HCT116 (cell line): ENCODE data around the gene SCFD2. TPM values are rescaled to one million over a fixed set of nuclear protein-coding genes. Genes with fewer than 3 reads are reported as not detected.

Source experiments
- ATAC-seq: fragments of 200-7000 bp; cut with Tn5 transposase; 2 replicates; pipeline ENCODE4 v1.9.1; 2020; ENCODE audit warnings: mild to moderate bottlenecking, moderate library complexity
- BruUV-seq: library from RNA; stranded (reverse); fragments of 400-500 nt; replicated peaks from 2 replicates; lab custom pipeline; 2021; lab: Mats Ljungman, UMichigan
- CTCF ChIA-PET: fragments of 300-600 bp; sonication (Branson Sonifier 250); formaldehyde crosslinking; loops from one replicate; lab custom pipeline; 2021; ENCODE audit warnings: antibody characterized with exemption; lab: Charles Lee
- POLR2A ChIA-PET: fragments of 300-600, 350-600 bp; sonication (Branson Sonifier 250); formaldehyde crosslinking; loops from one replicate; lab custom pipeline; 2021; ENCODE audit warnings: antibody characterized with exemption; lab: Charles Lee
- RAD21 ChIA-PET, 2 experiments: fragments of 300-600 bp; sonication (Branson Sonifier 250); formaldehyde crosslinking; loops; one replicate each; lab custom pipeline; 2023; ENCODE audit warnings: low total read pairs in 2 of 2; ENCODE audit not compliant: uncharacterized antibody in 2 of 2, unreplicated experiment in 2 of 2, low non-redundant PET in 1 of 2; lab: Charles Lee
- DNase-seq: peaks from one replicate; pipeline ENCODE4 v3.0.0-alpha.2; 2010; ENCODE audit warnings: low read depth, low spot score
- H2AFZ ChIP-seq: fragments of 200-600 bp; shearing (Covaris generic), sonication (generic); 2 replicates; pipeline ENCODE4 v1.6.1; 2017; ENCODE audit warnings: low read depth, mixed run types, mixed read lengths, antibody characterized with exemption, low read length; ENCODE audit not compliant: poor library complexity, severe bottlenecking
- H3K27ac ChIP-seq: 2 replicates; pipeline ENCODE4 v1.5.1; 2012; ENCODE audit warnings: low read depth, low read length
- H3K27me3 ChIP-seq: fragments of 200-600 bp; sonication (generic); 2 replicates; pipeline ENCODE4 v1.6.1; 2016; ENCODE audit warnings: mixed run types, low read length, mixed read lengths; ENCODE audit not compliant: insufficient read depth
- H3K36me3 ChIP-seq, 2 experiments: fragments of 200-500 bp in 1 of 2; fragments of 200-600 bp in 1 of 2; sonication (Bioruptor generic) in 1 of 2; sonication (generic) in 1 of 2; 2 replicates each; pipeline versions ENCODE4 v1.5.1 to v1.6.1; 2014 to 2016; ENCODE audit warnings: low read length in 2 of 2, inconsistent platforms in 1 of 2, mixed read lengths in 1 of 2, mixed run types in 1 of 2; ENCODE audit not compliant: insufficient read depth in 2 of 2, control insufficient read depth in 1 of 2
- H3K4me1 ChIP-seq, 2 experiments: fragments of 200-600 bp in 1 of 2; sonication (generic) in 1 of 2; 2 replicates each; pipeline versions ENCODE4 v1.5.1 to v1.6.1; 2012 to 2017; ENCODE audit warnings: low read length in 2 of 2, inconsistent platforms in 1 of 2, mild to moderate bottlenecking in 1 of 2, mixed read lengths in 1 of 2, mixed run types in 1 of 2, moderate library complexity in 1 of 2; ENCODE audit not compliant: insufficient read depth in 2 of 2, control insufficient read depth in 1 of 2
- H3K4me2 ChIP-seq: fragments of 200-600 bp; sonication (generic); 2 replicates; pipeline ENCODE4 v1.6.1; 2017; ENCODE audit warnings: mixed run types, low read length, mixed read lengths
- H3K4me3 ChIP-seq, 2 experiments: fragments of 200-600 bp in 1 of 2; sonication (generic) in 1 of 2; replicated peaks in 1 of 2; 2 replicates each; pipeline ENCODE4 v1.5.1; 2011 to 2016; ENCODE audit warnings: low read length in 2 of 2, control low read depth in 1 of 2, low read depth in 1 of 2, mild to moderate bottlenecking in 1 of 2, mixed read lengths in 1 of 2, mixed run types in 1 of 2
- H3K79me2 ChIP-seq: fragments of 200-600 bp; sonication (generic); 2 replicates; pipeline ENCODE4 v1.6.1; 2017; ENCODE audit warnings: mild to moderate bottlenecking, mixed run types, low read length, moderate library complexity, mixed read lengths; ENCODE audit not compliant: insufficient read depth
- H3K9ac ChIP-seq: fragments of 200-600 bp; sonication (generic); 2 replicates; pipeline ENCODE4 v1.6.1; 2016; ENCODE audit warnings: low read length, mixed read lengths
- H3K9me2 ChIP-seq: fragments of 200-600 bp; sonication (generic), shearing (Covaris generic); 2 replicates; pipeline ENCODE4 v1.6.1; 2017; ENCODE audit warnings: mixed run types, mild to moderate bottlenecking, moderate library complexity; ENCODE audit not compliant: insufficient read depth
- H3K9me3 ChIP-seq, 2 experiments: fragments of 200-500 bp in 1 of 2; fragments of 200-600 bp in 1 of 2; sonication (Bioruptor generic) in 1 of 2; sonication (generic) in 1 of 2; 2 replicates each; pipeline ENCODE4 v1.6.1; 2014 to 2017; ENCODE audit warnings: low read length in 2 of 2, mixed read lengths in 2 of 2, inconsistent platforms in 1 of 2, low read depth in 1 of 2, mild to moderate bottlenecking in 1 of 2, mixed run types in 1 of 2, moderate library complexity in 1 of 2; ENCODE audit not compliant: control insufficient read depth in 1 of 2, insufficient read depth in 1 of 2
- H4K20me1 ChIP-seq: fragments of 200-600 bp; sonication (generic), shearing (Covaris generic); 2 replicates; pipeline ENCODE4 v1.6.1; 2017; ENCODE audit warnings: mixed run types, mild to moderate bottlenecking, moderate library complexity; ENCODE audit not compliant: insufficient read depth
- CBX3 ChIP-seq: IDR thresholded peaks from 2 replicates; pipeline ENCODE4 v1.6.1; 2012; ENCODE audit warnings: low read depth
- EZH2phosphoT487 ChIP-seq: fragments of 200-600 bp; IDR thresholded peaks from 2 replicates; pipeline ENCODE4 v1.6.1; 2018; ENCODE audit warnings: antibody characterized with exemption, borderline replicate concordance
- POLR2AphosphoS5 ChIP-seq: IDR thresholded peaks from 2 replicates; pipeline ENCODE4 v1.6.1; 2011; ENCODE audit warnings: mild to moderate bottlenecking, low read depth, low read length, moderate library complexity
- SRF ChIP-seq: IDR thresholded peaks from 2 replicates; pipeline ENCODE4 v1.6.1; 2012; ENCODE audit warnings: low read depth
- YY1 ChIP-seq: IDR thresholded peaks from 2 replicates; pipeline ENCODE4 v1.6.1; 2011; ENCODE audit warnings: low read length, low read depth, moderate library complexity, mild to moderate bottlenecking; ENCODE audit not compliant: insufficient replicate concordance; ENCODE audit errors: extremely low read depth
- ZFX ChIP-seq: fragments of 450-650 bp; IDR thresholded peaks from 2 replicates; pipeline ENCODE4 v1.6.1; 2017
- intact Hi-C: fragments of 100-400 bp; cut with micrococcal nuclease; formaldehyde crosslinking; loops from 2 replicates; pipeline ENCODE4 v1.10.0; 2022
- total RNA-seq: library from RNA; stranded (reverse); gene quantifications from one replicate; pipeline ENCODE4 v1.2.1, GENCODE V29; 2021; ENCODE audit not compliant: unreplicated experiment
- TF ChIP-seq, protein P1 (sequence below): IDR thresholded peaks from 2 replicates; pipeline ENCODE4 v1.6.1; 2012
- TF ChIP-seq, protein P2 (sequence below): IDR thresholded peaks from 2 replicates; pipeline ENCODE4 v1.6.1; 2012; ENCODE audit warnings: low read depth

The SCFD2 gene
- total RNA-seq, 1 experiment from 2014 or later, result 13.6 TPM

DNA sequence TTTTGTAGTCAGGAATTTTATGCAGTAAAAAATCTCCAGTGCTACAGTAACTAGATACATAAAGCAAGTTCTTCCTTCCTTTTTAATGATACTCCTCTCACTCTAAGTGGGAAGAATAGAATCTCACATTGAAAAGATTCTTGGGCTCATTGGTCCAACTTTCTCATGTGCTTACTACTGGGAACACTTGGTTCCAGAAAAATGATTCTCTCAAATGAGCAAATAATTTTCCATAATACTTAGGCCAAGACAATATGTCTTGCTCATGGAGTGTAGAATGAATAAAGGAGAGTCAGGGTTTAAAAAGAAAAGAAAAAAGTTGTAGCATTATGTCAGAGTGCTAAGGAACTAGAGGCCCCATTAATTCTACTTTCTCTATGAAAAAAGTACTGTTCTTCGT, 306.0 kb downstream of the SCFD2 start:
- H4K20me1 ChIP-seq, result no peaks in the 10 kb centered on the region
- H3K36me3 ChIP-seq, result no peaks in the 10 kb centered on the region
- no peaks in the 10 kb centered on the region for H3K27me3 ChIP-seq
- H3K4me2 ChIP-seq, result no peak overlapping the region
- no peaks in the 10 kb centered on the region for H3K79me2 ChIP-seq
- H2AFZ ChIP-seq, result no peak overlapping the region
- H3K9ac ChIP-seq, result no peak overlapping the region
- no peak overlapping the region for H3K4me3 ChIP-seq
- no peaks in the 10 kb centered on the region for H3K9me2 ChIP-seq
- POLR2A ChIA-PET, result no interaction called here
- H3K9me3 ChIP-seq, result no peaks in the 10 kb centered on the region
- no peaks in the 10 kb centered on the region for H3K4me1 ChIP-seq
- BruUV-seq, result no TSS peak
- RAD21 ChIA-PET, result no interaction called here
- no peak for ATAC-seq
- no peak for DNase-seq
- intact Hi-C loops, result no loop called here
- TF ChIP-seq YY1 (no peak), CBX3 (no peak), ZFX (no peak), SRF (no peak), EZH2phosphoT487 (no peak), POLR2AphosphoS5 (no peak)
- TF ChIP-seq, protein P1, sequence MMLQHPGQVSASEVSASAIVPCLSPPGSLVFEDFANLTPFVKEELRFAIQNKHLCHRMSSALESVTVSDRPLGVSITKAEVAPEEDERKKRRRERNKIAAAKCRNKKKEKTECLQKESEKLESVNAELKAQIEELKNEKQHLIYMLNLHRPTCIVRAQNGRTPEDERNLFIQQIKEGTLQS, result no peak
- TF ChIP-seq, protein P2, sequence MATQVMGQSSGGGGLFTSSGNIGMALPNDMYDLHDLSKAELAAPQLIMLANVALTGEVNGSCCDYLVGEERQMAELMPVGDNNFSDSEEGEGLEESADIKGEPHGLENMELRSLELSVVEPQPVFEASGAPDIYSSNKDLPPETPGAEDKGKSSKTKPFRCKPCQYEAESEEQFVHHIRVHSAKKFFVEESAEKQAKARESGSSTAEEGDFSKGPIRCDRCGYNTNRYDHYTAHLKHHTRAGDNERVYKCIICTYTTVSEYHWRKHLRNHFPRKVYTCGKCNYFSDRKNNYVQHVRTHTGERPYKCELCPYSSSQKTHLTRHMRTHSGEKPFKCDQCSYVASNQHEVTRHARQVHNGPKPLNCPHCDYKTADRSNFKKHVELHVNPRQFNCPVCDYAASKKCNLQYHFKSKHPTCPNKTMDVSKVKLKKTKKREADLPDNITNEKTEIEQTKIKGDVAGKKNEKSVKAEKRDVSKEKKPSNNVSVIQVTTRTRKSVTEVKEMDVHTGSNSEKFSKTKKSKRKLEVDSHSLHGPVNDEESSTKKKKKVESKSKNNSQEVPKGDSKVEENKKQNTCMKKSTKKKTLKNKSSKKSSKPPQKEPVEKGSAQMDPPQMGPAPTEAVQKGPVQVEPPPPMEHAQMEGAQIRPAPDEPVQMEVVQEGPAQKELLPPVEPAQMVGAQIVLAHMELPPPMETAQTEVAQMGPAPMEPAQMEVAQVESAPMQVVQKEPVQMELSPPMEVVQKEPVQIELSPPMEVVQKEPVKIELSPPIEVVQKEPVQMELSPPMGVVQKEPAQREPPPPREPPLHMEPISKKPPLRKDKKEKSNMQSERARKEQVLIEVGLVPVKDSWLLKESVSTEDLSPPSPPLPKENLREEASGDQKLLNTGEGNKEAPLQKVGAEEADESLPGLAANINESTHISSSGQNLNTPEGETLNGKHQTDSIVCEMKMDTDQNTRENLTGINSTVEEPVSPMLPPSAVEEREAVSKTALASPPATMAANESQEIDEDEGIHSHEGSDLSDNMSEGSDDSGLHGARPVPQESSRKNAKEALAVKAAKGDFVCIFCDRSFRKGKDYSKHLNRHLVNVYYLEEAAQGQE, result no peak
- no peak overlapping the region for H3K27ac ChIP-seq
- CTCF ChIA-PET, result no interaction called here
